Mesendoderm (in vitro differentiated cells): Measurements from ENCODE around the gene TEC.
"Not testable (repeated sequence)": the region's sequence is repeated elsewhere in the genome, so short reads cannot be mapped to it uniquely, and the experiment has no call there.

Source experiments
- DNase-seq: peaks from one replicate; pipeline ENCODE4 v3.0.0; 2013
- H2AK5ac ChIP-seq: 2 replicates; pipeline ENCODE4 v1.6.1; 2013; ENCODE audit warnings: low read length, inconsistent platforms
- H2BK120ac ChIP-seq: 2 replicates; pipeline ENCODE4 v1.6.1; 2013; ENCODE audit warnings: low read depth, mild to moderate bottlenecking, low read length, moderate library complexity, mixed read lengths
- H2BK15ac ChIP-seq: replicated peaks from 2 replicates; pipeline ENCODE4 v1.6.1; 2013; ENCODE audit warnings: low read depth, mild to moderate bottlenecking, moderate library complexity
- H2BK5ac ChIP-seq: 2 replicates; pipeline ENCODE4 v1.6.1; 2013; ENCODE audit warnings: low read length, inconsistent platforms
- H3K18ac ChIP-seq: 2 replicates; pipeline ENCODE4 v1.6.1; 2013; ENCODE audit warnings: mild to moderate bottlenecking, low read length, mixed read lengths
- H3K23ac ChIP-seq: one replicate; pipeline ENCODE4 v1.6.1; 2013; ENCODE audit warnings: low read length
- H3K27ac ChIP-seq: 2 replicates; pipeline ENCODE4 v1.5.1; 2013; ENCODE audit warnings: low read depth, mild to moderate bottlenecking, inconsistent platforms, low read length, moderate library complexity
- H3K27me3 ChIP-seq: 2 replicates; pipeline ENCODE4 v1.6.1; 2013; ENCODE audit warnings: low read length, control low read depth, mild to moderate bottlenecking, inconsistent platforms; ENCODE audit not compliant: insufficient read depth, poor library complexity
- H3K36me3 ChIP-seq: 2 replicates; pipeline ENCODE4 v1.6.1; 2013; ENCODE audit warnings: low read length, inconsistent platforms; ENCODE audit not compliant: control insufficient read depth, insufficient read depth
- H3K4ac ChIP-seq: one replicate; pipeline ENCODE4 v1.6.1; 2013; ENCODE audit warnings: low read depth, mild to moderate bottlenecking, low read length, moderate library complexity
- H3K4me1 ChIP-seq: 2 replicates; pipeline ENCODE4 v1.6.1; 2013; ENCODE audit warnings: low read depth, low read length, inconsistent platforms; ENCODE audit not compliant: control insufficient read depth
- H3K4me2 ChIP-seq: 2 replicates; pipeline ENCODE4 v1.6.1; 2013; ENCODE audit warnings: low read length
- H3K4me3 ChIP-seq: 2 replicates; pipeline ENCODE4 v1.5.1; 2013; ENCODE audit warnings: mild to moderate bottlenecking, low read length
- H3K56ac ChIP-seq: one replicate; pipeline ENCODE4 v1.6.1; 2013; ENCODE audit warnings: low read length
- H3K79me1 ChIP-seq: 2 replicates; pipeline ENCODE4 v1.6.1; 2013; ENCODE audit warnings: low read length, inconsistent platforms
- H3K79me2 ChIP-seq: 2 replicates; pipeline ENCODE4 v1.6.1; 2013; ENCODE audit warnings: mild to moderate bottlenecking, low read length; ENCODE audit not compliant: control insufficient read depth, insufficient read depth
- H3K9ac ChIP-seq: 2 replicates; pipeline ENCODE4 v1.6.1; 2013; ENCODE audit warnings: low read length, inconsistent platforms
- H4K5ac ChIP-seq: one replicate; pipeline ENCODE4 v1.6.1; 2013; ENCODE audit warnings: low read length
- H4K8ac ChIP-seq: one replicate; pipeline ENCODE4 v1.6.1; 2013; ENCODE audit warnings: low read depth, mild to moderate bottlenecking, control low read depth, low read length, moderate library complexity
- WGBS: extraction: QIAGEN DNeasy Blood & Tissue Kit; methylation state at CpG from one replicate; pipeline ENCODE4 v1.1.7; 2013; ENCODE audit warnings: low lambda C conversion rate, missing lambda C conversion rate; ENCODE audit not compliant: insufficient coverage; ENCODE audit errors: extremely low coverage; 5-methylcytosine and 5-hydroxymethylcytosine counted together

The TEC gene

GRCh38 chr4:48295116-48295515 is 25.5 kb upstream of the TEC start:
- Histone ChIP-seq H3K56ac (no peak overlapping the region), H3K36me3 (no peaks in the 10 kb centered on the region), H3K18ac (no peak overlapping the region), H3K27me3 (no peaks in the 10 kb centered on the region), H2BK15ac (no peak overlapping the region), H3K4me3 (no peak overlapping the region), H3K9ac (no peak overlapping the region), H2BK5ac (no peak overlapping the region), H4K5ac (no peak overlapping the region), H3K79me2 (no peaks in the 10 kb centered on the region), H4K8ac (no peak overlapping the region), H3K23ac (no peak overlapping the region), H3K4me2 (no peak overlapping the region), H3K27ac (no peak overlapping the region), H2BK120ac (no peak overlapping the region), H2AK5ac (no peak overlapping the region), H3K79me1 (no peaks in the 10 kb centered on the region), H3K4me1 (no peaks in the 10 kb centered on the region), H3K4ac (no peak overlapping the region)
- no peak for DNase-seq

GRCh38 chr4:48292218-48292790 is 22.7 kb upstream of the TEC start:
- not testable (repeated sequence) for H4K8ac ChIP-seq, H3K4ac ChIP-seq, H3K27ac ChIP-seq, DNase-seq, H3K4me1 ChIP-seq, H3K36me3 ChIP-seq, H3K79me2 ChIP-seq, H3K4me2 ChIP-seq, H3K23ac ChIP-seq, H3K4me3 ChIP-seq, H2BK120ac ChIP-seq, H3K9ac ChIP-seq, H2AK5ac ChIP-seq, H2BK15ac ChIP-seq, H2BK5ac ChIP-seq, H3K27me3 ChIP-seq, H3K56ac ChIP-seq, H4K5ac ChIP-seq, H3K79me1 ChIP-seq, H3K18ac ChIP-seq
- WGBS: no CpG with 5 or more reads among the region's 40 CpGs

GRCh38 chr4:48290146-48290772 is 20.6 kb upstream of the TEC start:
- Histone ChIP-seq H2BK15ac (no peak overlapping the region), H3K4ac (no peak overlapping the region), H3K9ac (no peak overlapping the region), H4K8ac (no peak overlapping the region), H4K5ac (no peak overlapping the region), H3K56ac (no peak overlapping the region), H3K79me1 (no peaks in the 10 kb centered on the region), H2BK120ac (no peak overlapping the region), H2BK5ac (no peak overlapping the region), H3K27me3 (no peaks in the 10 kb centered on the region), H3K27ac (no peak overlapping the region), H2AK5ac (no peak overlapping the region), H3K23ac (no peak overlapping the region), H3K4me3 (no peak overlapping the region), H3K18ac (no peak overlapping the region), H3K79me2 (no peaks in the 10 kb centered on the region), H3K4me2 (no peak overlapping the region), H3K36me3 (no peaks in the 10 kb centered on the region), H3K4me1 (no peaks in the 10 kb centered on the region)
- no CpG with 5 or more reads among the region's 5 CpGs for WGBS
- DNase-seq: peak; percentile 20

GRCh38 chr4:48286060-48286459 is 16.4 kb upstream of the TEC start:
- not testable (repeated sequence) for H2BK15ac ChIP-seq, H3K4ac ChIP-seq, H3K27me3 ChIP-seq, H3K4me1 ChIP-seq, H3K79me2 ChIP-seq, H3K9ac ChIP-seq, DNase-seq, H3K4me2 ChIP-seq, H3K36me3 ChIP-seq, H3K79me1 ChIP-seq, H3K23ac ChIP-seq, H3K56ac ChIP-seq, H4K5ac ChIP-seq, H2BK120ac ChIP-seq, H3K4me3 ChIP-seq, H4K8ac ChIP-seq, H2AK5ac ChIP-seq, H3K18ac ChIP-seq, H2BK5ac ChIP-seq, H3K27ac ChIP-seq
- WGBS: no CpG with 5 or more reads among the region's 2 CpGs

- not testable (repeated sequence) for H2BK120ac ChIP-seq, H3K36me3 ChIP-seq
Measured at GRCh38 chr4:48285640-48286039, 16.0 kb upstream of the TEC start.

GRCh38 chr4:48275686-48276085 is 6.0 kb upstream of the TEC start:
- no peaks in the 10 kb centered on the region for H3K4me1 ChIP-seq
- H3K56ac ChIP-seq: no peak overlapping the region
- no peak overlapping the region for H4K5ac ChIP-seq
- DNase-seq: no peak
- no peaks in the 10 kb centered on the region for H3K79me2 ChIP-seq
- no peaks in the 10 kb centered on the region for H3K79me1 ChIP-seq
- no peak overlapping the region for H3K23ac ChIP-seq
- no peak overlapping the region for H3K9ac ChIP-seq
- H3K4ac ChIP-seq: no peak overlapping the region
- no CpG with 5 or more reads among the region's 2 CpGs for WGBS
- no peaks in the 10 kb centered on the region for H3K27me3 ChIP-seq
- no peak overlapping the region for H2AK5ac ChIP-seq
- H3K4me2 ChIP-seq: no peak overlapping the region
- H4K8ac ChIP-seq: no peak overlapping the region
- no peak overlapping the region for H2BK5ac ChIP-seq
- H3K27ac ChIP-seq: no peak overlapping the region
- no peak overlapping the region for H3K4me3 ChIP-seq
- H2BK120ac ChIP-seq: no peak overlapping the region
- no peak overlapping the region for H2BK15ac ChIP-seq
- H3K18ac ChIP-seq: no peak overlapping the region
- no peaks in the 10 kb centered on the region for H3K36me3 ChIP-seq

More at GRCh38 chr4:48285640-48286039, 16.0 kb upstream of the TEC start:
- H3K18ac ChIP-seq, H3K79me1 ChIP-seq, H3K4me2 ChIP-seq, H2AK5ac ChIP-seq, H2BK5ac ChIP-seq, H3K56ac ChIP-seq, H2BK15ac ChIP-seq, H4K5ac ChIP-seq, H3K9ac ChIP-seq, H3K27ac ChIP-seq, H4K8ac ChIP-seq, H3K79me2 ChIP-seq, H3K27me3 ChIP-seq, H3K4me1 ChIP-seq, H3K4me3 ChIP-seq, H3K4ac ChIP-seq, DNase-seq, H3K23ac ChIP-seq: not testable (repeated sequence)
- no CpG with 5 or more reads among the region's 5 CpGs for WGBS
